A549 (cell line): ENCODE measurements around the gene E4F1.

ENCODE experiments used
- CTCF ChIP-seq: fragments of >200 bp; sonication (Bioruptor Twin); formaldehyde crosslinking; IDR thresholded peaks from 3 replicates; pipeline ENCODE4 v1.5.1; 2016
- ELK1 ChIP-seq: fragments of 150-350 bp; IDR thresholded peaks from 2 replicates; pipeline ENCODE4 v1.6.1; 2014; ENCODE audit warnings: low read depth, mild to moderate bottlenecking, low read length
- HDAC2 ChIP-seq: fragments of 200-600 bp; sonication (generic); IDR thresholded peaks from 2 replicates; pipeline ENCODE4 v1.6.1; 2016
- NFE2L2 ChIP-seq: fragments of 150-350 bp; conservative IDR thresholded peaks from 2 replicates; pipeline ENCODE4 v1.6.1; 2014; ENCODE audit warnings: low read length

GRCh38 chr16:2282866-2283555 is 59.6 kb downstream of the E4F1 start:
- TF ChIP-seq NFE2L2 (no peak), CTCF (no peak), ELK1 (no peak), HDAC2 (no peak)
